RWPE2 (cell line): ENCODE data around the gene CACNG3.

Experiments
- ATAC-seq: fragments of 200-7000 bp; cut with Tn5 transposase; 3 replicates; pipeline ENCODE4 v1.9.1; 2021; ENCODE audit warnings: low read depth
- DNase-seq: peaks from one replicate; pipeline ENCODE4 v3.0.0-alpha.2; 2020; ENCODE audit warnings: low spot score
- H3K27ac ChIP-seq: fragments of 450-650 bp; 2 replicates; pipeline ENCODE4 v1.5.1; 2017; ENCODE audit warnings: mild to moderate bottlenecking; ENCODE audit not compliant: poor library complexity, severe bottlenecking
- H3K27me3 ChIP-seq: fragments of 250-450 bp; sonication (Bioruptor Pico); 2 replicates; pipeline ENCODE4 v1.5.1; 2021; ENCODE audit warnings: mild to moderate bottlenecking, moderate library complexity; ENCODE audit not compliant: insufficient read depth, poor library complexity, severe bottlenecking
- H3K36me3 ChIP-seq: fragments of 250-450 bp; sonication (Bioruptor Pico); 2 replicates; pipeline ENCODE4 v1.5.1; 2020; ENCODE audit warnings: low read depth, mild to moderate bottlenecking, moderate library complexity
- H3K4me1 ChIP-seq: fragments of 250-450 bp; sonication (Bioruptor Pico); 2 replicates; pipeline ENCODE4 v1.5.1; 2021; ENCODE audit warnings: mild to moderate bottlenecking, moderate library complexity; ENCODE audit not compliant: insufficient read depth, poor library complexity, severe bottlenecking
- H3K4me3 ChIP-seq: fragments of 250-450 bp; sonication (Bioruptor Pico); 2 replicates; pipeline ENCODE4 v1.5.1; 2021; ENCODE audit warnings: mild to moderate bottlenecking, moderate library complexity; ENCODE audit not compliant: severe bottlenecking
- H3K9me3 ChIP-seq: fragments of 250-450 bp; sonication (Bioruptor Pico); 2 replicates; pipeline ENCODE4 v1.5.1; 2021; ENCODE audit warnings: mild to moderate bottlenecking, moderate library complexity; ENCODE audit not compliant: severe bottlenecking
- TF ChIP-seq, protein P1 (sequence below): fragments of 450-650 bp; IDR thresholded peaks from one replicate; pipeline ENCODE4 v1.5.1; 2017; ENCODE audit warnings: mild to moderate bottlenecking, moderate library complexity; ENCODE audit not compliant: poor library complexity, severe bottlenecking

Gene CACNG3

DNA sequence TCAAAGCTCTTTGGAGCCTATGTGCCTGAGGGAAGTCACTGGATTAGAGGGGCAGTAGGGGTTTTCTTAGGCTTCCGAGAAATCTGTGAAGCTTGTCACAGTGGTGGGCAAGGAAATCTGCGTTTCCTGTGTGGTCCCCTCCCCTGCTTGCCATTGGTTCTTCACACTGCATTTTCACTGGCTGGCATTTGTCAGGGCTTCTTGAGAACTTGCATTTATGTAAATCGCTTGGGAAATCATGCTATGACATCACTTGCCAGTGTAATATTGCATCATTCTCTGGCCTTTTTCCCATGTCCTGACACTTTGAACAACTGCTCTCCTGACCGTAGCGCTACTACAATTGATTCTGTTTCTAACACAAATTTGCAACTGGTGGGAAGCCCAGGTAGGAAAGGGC is 1.8 kb downstream of the CACNG3 start:
- Histone ChIP-seq H3K27me3 (peaks cover 19% of the 10 kb centered on the region), H3K27ac (no peak overlapping the region), H3K36me3 (no peaks in the 10 kb centered on the region), H3K4me1 (no peaks in the 10 kb centered on the region), H3K4me3 (no peak overlapping the region), H3K9me3 (no peaks in the 10 kb centered on the region)
- TF ChIP-seq, protein P1, sequence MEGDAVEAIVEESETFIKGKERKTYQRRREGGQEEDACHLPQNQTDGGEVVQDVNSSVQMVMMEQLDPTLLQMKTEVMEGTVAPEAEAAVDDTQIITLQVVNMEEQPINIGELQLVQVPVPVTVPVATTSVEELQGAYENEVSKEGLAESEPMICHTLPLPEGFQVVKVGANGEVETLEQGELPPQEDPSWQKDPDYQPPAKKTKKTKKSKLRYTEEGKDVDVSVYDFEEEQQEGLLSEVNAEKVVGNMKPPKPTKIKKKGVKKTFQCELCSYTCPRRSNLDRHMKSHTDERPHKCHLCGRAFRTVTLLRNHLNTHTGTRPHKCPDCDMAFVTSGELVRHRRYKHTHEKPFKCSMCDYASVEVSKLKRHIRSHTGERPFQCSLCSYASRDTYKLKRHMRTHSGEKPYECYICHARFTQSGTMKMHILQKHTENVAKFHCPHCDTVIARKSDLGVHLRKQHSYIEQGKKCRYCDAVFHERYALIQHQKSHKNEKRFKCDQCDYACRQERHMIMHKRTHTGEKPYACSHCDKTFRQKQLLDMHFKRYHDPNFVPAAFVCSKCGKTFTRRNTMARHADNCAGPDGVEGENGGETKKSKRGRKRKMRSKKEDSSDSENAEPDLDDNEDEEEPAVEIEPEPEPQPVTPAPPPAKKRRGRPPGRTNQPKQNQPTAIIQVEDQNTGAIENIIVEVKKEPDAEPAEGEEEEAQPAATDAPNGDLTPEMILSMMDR, result no peak
- DNase-seq, result no peak
- no peak for ATAC-seq

DNA sequence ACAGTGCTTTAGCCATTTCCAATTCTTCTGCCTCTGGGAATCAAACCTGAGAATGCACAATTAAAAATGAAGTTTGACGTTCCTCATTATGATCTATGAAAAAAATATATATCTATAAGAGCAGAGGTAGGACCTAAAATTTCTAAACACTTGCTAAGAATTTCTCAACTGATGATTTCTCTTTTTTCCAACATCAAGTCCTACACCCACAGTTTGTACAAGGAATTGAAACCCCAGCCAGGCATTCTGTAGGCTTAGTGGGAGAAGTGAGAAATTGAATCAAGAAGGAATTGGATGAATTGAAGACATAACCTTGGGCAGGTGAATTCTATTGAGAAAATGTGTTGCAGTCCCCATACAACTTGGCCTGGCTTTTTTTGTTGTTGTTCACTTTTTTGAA is 2.7 kb downstream of the CACNG3 start:
- Histone ChIP-seq H3K4me3 (no peak overlapping the region), H3K4me1 (no peaks in the 10 kb centered on the region), H3K27me3 (peaks cover 19% of the 10 kb centered on the region), H3K27ac (no peak overlapping the region), H3K36me3 (no peaks in the 10 kb centered on the region), H3K9me3 (no peaks in the 10 kb centered on the region)
- DNase-seq (no peak), ATAC-seq (no peak)
- TF ChIP-seq, protein P1, result no peak

DNA sequence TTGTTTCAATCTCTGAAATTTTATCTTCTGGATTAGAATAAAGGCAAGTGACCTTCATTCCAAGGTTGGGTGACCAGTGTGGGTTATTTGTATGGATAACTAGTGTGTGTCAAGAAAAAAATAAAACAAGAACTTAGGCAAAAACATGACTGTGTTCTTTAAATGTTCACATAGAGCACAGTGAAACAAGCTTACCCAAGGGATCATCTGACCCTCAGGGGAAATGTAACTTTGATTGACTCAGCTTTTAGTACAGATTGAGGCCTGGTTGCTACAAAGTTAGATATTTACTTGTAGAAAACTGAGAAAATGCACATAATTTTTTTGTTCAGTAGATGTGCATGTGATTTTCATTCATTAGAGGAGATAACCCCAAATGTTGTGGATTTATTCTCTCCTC is 6.7 kb downstream of the CACNG3 start:
- no peak for ATAC-seq
- Histone ChIP-seq H3K27ac (no peak overlapping the region), H3K4me3 (no peak overlapping the region), H3K27me3 (peaks cover 3% of the 10 kb centered on the region), H3K4me1 (no peaks in the 10 kb centered on the region), H3K36me3 (no peaks in the 10 kb centered on the region), H3K9me3 (no peaks in the 10 kb centered on the region)
- no peak for DNase-seq
- TF ChIP-seq, protein P1, result no peak

DNA sequence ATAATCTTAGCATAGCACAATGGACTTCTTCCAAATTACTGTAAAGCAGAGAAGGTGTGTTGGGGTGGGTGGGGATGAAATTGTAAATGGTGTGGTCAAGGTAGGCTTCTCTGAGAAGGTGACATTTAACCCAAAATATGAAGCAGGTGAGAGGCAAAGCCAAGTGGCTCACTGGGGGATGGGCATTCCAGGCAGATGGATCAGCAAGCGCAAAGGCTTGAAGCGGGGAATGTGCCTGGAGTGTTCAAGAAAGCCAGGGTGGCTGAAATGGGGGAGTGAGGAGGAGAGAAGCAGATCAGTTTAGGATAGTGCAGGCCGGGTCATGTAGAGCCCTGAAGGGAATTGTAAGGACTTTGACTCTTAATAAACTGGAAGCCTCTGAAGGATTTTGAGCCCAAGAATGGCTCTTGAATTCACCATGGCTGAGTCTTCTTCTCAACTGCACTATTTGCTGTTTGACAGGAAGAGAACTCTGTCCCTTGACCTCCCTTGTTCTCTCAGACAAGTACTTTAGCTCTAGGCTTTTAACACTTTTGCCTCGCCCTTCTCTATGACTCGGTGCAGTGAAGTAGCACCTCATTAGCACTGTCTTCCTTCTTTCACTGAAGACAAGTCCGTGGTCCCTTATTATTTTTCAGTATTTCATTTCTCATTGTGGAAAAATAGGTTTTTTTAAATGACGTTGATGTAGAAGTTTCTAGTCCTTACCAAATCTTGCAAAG is 14.7 kb downstream of the CACNG3 start:
- TF ChIP-seq, protein P1, result no peak
- Histone ChIP-seq H3K9me3 (no peaks in the 10 kb centered on the region), H3K4me3 (no peak overlapping the region), H3K36me3 (no peaks in the 10 kb centered on the region), H3K27me3 (no peaks in the 10 kb centered on the region), H3K4me1 (no peaks in the 10 kb centered on the region), H3K27ac (no peak overlapping the region)
- ATAC-seq (no peak), DNase-seq (no peak)

DNA sequence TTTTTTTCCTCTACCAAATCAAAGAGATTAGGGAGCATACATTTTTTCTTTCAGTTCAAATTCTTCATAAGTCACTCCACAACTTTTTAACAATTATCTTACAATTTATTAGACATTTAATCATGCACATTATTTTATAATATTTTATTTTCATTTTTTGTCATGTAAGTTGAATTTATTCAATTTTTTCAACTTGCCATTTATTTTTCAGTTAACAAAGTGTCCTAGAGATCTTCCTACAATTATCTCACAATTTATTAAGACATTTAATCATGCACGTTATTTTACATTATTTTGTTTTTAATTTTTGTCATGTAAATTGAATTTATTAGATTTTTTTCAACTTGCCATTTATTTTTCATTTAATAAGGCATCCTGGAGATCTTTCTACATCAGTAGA is 16.2 kb downstream of the CACNG3 start:
- ATAC-seq, result no peak
- no peaks in the 10 kb centered on the region for H3K36me3 ChIP-seq
- DNase-seq, result no peak

More for the DNA sequence above, 16.2 kb downstream of the CACNG3 start:
- no peak overlapping the region for H3K4me3 ChIP-seq
- no peaks in the 10 kb centered on the region for H3K9me3 ChIP-seq
- TF ChIP-seq, protein P1, result no peak
- H3K4me1 ChIP-seq, result no peaks in the 10 kb centered on the region
- no peak overlapping the region for H3K27ac ChIP-seq
- no peaks in the 10 kb centered on the region for H3K27me3 ChIP-seq
